RPMI8226 (cell line): Measurements from ENCODE around the gene ANXA3.
"Not testable (repeated sequence)": the region's sequence is repeated elsewhere in the genome, so short reads cannot be mapped to it uniquely, and the experiment has no call there.

Experiments
- DNase-seq: peaks from one replicate; pipeline ENCODE4 v3.0.0-alpha.2; 2015

Gene ANXA3

DNA sequence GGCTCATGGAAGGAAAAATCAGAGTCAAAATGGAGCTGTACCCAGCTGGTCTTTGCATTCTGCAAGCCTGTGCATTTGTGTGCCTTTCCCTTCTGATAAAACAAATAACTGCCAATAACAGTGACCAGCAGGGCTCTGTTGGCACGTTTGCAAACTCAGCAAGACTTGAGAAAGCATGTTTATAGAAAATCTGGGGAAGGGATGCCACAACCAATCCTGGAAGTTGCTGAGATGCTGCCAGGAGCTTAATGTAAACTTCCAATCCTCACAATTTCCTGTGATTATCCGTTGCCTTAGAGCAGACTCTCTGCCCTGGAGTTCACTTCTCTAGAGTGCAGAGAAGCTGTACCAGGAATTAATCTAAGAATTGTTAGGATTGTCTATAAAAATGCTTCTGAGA lies 6.9 kb upstream of the ANXA3 start:
- DNase-seq = no peak

DNA sequence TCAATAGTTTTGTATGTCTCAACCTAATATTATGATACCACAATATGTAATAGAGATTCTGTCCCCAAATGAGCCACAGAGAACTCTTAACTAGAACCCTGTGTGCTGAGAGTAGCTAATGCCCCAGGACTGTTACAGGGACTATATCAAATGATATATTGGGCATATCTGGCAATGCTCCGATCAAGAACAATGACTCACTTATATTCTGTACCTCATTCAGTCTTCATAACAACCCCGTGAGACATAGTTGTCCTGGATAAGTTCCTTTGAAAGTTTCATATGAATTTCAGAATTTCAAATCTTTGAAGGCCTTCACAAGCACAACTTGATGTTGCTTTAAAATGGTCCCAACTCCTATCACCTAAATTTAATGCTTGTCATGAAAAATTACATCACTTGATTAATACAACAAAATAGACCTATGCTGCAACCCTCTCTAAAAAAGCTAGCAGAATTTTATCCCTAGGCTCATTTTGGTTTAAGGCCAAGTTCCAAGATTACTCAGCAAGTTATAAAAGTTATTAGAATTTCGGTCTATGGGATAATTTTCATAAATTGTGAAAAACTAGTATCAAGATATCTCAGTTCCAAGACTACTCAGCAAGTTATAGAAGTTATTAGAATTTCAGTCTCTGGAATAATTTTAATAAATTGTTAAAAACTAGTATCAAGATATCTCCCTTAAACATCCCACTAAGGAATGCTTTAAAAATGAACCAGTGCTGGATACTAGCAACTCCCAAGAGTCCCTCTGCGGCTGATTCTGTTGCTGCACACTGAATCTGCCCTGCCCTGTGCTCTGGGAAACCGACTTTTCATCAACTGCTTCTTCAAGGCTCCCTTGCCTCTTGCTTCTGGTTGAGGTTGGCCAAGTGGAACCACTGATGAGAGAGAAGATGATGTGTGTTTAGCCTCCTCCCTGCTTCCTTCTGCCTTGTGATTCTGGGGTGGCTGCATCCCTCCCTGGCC lies 6.0 kb upstream of the ANXA3 start:
- no peak for DNase-seq

DNA sequence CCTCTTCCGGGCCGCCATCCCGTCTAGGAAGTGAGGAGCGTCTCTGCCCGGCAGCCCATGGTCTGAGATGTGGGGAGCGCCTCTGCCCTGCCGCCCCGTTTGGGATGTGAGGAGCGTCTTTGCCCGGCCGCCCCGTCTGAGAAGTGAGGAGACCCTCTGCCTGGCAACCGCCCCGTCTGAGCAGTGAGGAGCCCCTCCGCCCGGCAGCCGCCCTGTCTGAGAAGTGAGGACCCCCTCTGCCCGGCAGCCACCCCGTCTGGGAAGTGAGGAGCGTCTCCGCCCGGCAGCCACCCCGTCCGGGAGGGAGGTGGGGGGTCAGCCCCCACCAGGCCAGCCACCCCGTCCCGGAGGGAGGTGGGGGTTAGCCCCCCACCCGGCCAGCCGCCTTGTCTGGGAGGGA lies 3.7 kb upstream of the ANXA3 start:
- not testable (repeated sequence) for DNase-seq

DNA sequence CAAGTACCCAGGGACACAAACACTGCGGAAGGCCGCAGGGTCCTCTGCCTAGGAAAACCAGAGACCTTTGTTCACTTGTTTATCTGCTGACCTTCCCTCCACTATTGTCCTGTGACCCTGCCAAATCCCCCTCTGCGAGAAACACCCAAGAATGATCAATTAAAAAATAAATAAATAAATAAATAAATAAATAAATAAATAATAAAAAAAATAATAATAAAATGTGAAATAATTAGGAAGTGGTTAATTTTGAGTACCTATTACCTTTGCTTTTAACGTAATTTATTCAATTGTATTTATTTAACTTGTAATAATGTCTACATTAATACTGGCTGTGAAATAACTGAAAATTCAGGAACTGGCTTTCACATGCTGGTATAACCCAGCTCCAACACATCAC lies 2.7 kb upstream of the ANXA3 start:
- not testable (repeated sequence) for DNase-seq

DNA sequence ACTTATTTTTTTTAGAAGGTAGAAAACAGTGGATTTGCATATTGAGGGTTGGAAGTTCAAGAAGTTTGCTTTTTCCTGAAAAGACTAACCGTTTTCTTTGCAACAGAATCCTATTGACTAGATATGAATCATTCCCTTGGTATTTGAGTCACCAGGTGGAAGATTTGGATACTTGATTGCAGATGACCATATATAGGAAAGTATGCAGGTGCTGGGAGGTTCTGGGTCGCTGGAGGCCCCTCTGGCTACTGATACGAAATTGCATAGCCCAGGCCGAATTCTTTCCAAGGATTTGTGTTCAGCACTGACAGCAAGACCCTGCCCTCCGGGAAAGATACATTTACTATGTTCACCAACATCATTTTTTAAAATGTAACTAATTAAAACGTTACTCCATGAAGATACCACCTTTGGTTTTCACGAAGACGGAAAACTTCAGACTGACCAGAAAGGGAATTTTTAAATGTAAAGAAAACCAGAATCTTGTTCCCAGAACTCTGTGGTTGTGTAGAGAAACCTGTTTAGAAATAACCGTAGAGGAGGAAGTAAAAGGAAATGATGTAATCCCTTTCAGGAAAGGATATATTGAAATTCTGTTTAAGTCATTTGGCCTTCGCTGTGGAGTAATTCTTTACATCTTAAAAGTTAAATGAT lies 946 bp downstream of the ANXA3 start:
- no peak for DNase-seq

DNA sequence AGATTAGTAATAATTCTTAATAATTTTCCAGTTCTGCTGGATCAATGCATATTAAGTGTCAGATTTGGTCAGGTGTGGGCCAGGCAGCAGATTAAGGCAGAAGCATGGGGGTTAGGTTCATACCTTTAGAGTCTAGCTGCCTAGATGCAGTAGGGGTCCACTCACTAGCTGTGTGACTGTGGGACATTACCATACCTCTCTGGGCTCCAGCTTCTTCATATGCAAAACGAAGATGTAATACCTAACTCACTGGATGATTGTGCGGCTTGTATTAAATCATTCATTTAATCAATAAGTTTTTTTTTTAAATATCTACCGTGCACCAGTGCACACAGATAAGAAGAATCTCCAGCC lies 1.4 kb downstream of the ANXA3 start:
- DNase-seq = no peak

DNA sequence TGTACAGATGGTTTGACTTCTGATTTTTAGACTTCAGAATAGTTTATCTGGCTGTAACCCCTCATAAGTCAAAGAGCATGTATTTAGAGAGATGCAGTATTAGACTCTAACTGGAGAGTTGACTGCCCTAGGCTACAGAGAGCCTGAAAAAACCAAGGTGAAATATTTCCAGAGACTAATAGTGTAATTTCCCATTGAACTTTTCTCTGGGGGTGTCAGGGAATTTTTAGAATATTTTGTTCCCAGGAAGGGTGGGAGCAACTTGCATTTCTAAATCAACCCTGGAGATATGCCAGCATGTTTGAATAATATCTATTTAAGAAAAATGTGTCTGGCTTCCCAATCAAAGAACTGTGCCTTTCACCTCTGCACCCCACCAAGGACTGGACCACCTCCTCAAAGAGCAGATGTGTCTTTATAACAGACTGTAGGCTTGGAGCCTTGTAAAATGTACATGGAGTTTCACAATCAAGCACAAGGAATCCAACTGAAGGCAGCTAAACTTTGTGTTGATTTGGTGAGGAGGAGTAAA lies 2.0 kb downstream of the ANXA3 start:
- no peak for DNase-seq

DNA sequence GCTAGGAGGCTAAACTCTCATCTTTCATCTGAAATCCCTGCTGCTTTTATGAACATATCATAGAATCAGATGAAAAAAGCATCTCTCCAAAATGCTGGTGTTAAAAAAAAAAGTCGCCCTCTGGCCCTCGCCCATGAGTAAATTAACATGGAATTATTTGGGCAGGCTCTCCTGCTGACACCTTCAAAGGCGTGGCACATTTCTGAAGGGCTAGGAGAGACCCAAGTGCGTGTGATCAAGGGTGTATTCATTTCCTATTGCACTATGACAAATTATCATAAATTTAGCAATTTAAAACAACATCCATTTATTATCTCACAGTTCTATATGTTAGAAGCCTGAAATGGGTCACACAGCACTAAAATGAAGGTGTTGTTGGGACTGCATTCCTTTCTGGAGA lies 5.1 kb downstream of the ANXA3 start:
- DNase-seq = no peak

DNA sequence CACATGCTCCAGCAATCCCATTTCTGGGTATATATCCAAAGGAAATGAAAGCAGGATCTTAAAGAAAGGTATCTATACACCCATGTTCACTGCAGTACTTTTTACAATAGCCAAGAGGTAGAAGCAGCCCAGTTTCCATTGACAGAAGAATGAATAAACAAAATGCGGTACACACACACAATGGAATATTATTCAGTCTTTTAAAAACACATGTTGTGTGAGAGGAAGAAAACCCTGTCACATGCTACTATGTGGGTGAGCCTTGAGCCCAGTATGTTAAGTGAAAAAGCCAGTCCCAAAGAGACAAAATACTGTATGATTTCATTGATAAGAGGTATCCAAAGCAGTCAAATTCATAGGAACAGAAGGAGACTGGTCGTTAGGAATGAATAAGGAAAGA lies 6.3 kb downstream of the ANXA3 start:
- no peak for DNase-seq

DNA sequence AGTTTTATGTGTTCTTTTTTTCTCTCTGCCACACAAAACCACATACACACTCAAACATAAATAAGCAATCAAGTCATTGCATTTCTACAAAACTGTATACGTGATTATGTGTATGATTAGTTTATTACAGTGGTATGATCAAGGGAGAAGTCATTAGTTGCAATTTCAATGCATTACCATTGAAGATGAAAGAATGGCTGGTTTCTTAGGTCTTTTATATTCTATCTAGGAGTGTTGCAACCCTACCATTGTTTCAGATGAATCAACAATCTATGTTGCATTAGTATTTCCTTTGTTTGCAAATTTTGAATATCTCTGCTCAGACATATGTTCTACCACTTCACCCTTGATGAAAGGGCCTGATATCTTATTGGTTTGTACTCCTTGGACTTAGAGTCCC lies 6.8 kb downstream of the ANXA3 start:
- no peak for DNase-seq

DNA sequence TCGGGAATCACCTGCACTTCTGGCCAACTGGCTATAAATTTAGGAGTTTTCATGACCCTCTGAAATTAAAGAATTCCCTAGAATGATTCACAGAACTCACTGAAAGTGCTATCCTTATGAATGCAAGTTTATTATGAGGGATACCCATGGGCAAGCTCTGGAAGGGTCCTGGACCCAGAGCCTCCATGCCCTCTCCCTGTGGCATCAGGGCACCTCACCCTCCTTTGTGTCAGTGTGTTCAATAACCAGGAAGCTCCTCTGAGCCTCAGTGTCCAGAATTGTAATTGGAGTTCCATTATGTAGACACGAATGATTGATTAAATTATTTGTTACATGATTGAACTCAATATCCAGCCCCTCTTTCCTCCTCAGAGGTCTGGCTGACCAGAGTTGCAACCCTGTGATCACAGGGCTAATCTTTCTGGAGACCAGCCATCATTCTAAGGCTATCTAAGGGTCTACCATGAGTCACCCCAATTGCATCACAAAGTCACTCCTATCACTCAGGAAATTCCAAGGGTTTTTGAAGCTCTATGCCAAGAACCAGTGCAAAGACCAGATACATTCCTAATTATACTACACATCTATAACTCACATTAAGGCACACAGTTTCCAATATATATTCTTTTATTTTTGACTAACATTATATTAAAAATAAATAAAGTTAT lies 8.9 kb downstream of the ANXA3 start:
- DNase-seq = no peak

DNA sequence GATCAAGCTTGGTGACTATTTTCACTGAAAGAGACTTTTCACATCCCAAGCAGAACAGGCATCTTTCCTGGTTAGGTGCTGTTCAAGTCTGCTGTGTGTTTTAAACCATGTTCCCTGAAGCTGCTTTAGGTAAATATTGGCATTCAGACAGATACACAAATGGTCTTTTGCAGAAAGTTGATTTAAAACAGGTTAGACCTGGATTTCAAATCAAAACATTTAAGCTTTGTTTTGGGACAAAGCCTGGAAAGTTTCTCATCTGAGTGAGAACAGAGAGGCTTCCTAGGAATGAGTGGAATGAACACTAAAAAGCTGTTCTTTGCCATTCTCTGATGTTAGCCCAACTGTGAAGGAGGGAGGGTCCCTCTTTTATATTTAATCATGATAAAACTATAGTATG lies 10.1 kb downstream of the ANXA3 start:
- DNase-seq = no peak

DNA sequence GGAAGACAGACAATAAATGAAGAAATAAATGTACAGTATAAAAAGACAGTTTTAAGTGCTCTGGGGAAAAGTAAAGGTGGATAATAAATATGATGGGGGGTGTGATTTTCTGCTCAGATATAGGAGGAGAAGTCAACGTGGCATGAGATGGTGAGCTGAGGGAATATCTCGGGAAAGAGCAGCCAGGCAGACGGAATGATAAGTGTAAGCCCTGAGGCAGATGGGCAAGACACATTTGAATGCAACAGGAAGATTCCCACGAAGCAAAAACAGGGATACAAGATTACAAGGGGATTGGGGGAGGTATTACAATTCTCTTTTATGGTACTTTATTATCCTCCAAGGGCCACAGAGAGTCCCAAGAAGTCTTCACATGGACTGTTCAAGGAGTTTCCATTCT lies 11.1 kb downstream of the ANXA3 start:
- DNase-seq = no peak

DNA sequence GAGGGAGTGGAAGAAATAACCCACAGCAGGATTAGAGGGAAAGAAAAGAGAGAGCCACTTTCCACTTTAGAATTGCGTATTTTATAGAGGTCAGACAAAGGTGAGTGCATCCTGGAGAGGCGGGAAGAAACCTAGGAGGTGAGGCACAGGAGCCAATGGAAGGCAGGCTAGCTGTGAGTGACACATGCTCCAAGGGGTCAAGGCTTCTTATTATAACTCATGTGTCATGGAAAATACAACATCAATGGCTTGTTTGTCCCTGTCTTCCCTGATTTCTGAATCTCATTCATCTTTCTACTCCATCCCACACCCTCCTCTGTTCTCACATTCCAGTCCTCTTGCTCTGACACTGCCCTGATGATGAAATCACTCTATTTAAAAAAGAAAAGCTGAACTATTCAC lies 14.4 kb downstream of the ANXA3 start:
- DNase-seq = no peak

DNA sequence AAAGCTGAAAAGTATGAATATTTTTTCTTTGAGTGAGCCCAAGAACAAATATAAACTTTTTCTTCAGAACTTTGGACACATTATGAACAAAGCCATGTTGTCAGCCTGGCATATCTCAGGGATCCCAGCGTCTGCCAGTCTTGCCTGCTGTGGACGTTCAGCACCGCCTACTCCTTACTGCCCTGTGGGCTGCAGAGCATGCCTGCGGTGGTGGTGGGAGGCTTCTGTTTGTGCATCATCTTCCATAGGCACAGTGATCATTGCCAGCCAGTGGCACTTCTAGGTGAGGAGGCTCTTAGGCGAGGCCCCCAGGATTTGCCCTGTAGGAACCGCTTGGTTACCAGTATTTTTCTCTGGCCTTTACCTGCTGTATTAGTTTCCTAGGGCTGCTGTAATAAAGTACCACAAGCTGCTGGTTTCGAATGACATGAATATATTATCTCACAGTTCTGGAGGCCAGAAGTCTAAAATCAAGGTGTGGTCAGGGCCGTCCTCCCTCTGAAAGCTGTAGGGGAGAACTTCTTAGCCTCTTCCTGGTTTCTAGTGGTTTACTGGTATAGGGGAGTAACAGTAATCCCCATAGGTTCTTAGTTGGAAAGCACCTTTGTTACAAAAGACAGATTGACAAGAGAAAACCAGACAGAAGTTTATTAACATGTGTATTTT lies 15.4 kb downstream of the ANXA3 start:
- DNase-seq = no peak

DNA sequence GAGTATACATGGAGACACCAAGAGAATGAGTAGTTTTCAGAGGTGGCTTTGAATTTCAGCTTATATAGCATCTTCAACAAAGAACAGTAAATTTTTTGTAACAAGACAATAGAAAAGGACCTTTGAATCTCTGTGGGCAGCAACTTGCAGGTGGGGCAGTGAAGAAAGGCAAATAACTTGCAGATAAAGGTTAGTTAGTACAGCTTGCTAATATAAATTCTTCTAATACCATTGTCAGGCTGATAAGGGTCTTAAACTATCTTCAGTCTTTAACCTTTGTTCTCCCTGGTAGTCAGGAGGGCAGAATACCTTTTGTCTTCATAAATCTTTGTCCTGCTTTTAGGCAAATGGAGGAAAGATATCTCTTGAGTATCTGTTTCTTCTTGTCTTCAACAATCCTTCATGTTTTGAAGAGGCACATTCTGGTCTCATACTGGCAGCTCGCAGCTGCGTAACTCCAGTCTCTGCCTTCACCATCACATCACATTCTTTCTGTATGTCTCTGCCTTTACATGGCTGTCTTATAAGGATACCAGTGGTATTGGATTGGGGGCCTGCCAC lies 16.0 kb downstream of the ANXA3 start:
- DNase-seq = no peak

DNA sequence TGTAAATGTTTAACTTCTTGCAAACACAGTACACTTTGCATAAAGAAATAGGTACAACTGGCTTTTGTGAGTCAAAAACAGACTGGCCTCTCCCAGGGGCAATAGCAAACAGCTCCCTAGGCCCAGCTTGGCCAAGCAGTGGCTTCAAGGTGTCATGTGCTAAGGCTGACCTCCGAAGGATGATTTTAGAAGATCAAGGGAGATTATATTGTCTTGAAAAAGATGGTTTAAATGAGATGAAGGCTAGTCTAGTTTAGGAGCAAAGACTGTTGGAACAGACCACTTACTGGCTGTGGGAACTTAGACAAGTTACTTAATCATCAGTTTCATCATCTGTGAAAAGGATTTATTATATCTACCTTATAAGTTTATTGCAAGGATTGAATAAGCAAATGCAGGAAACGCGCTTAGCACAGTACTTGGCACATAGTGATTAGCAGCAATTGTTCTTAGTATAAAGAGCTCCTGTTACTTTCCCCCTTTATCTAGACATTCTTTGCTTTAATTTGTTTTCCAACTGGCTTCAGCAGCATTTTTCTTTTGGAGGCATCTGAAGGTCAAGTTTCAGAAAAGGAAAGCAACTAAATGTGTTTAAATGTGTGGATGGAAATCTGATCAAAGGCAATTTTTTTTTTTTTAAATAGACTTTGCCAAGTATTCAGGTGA lies 17.2 kb downstream of the ANXA3 start:
- no peak for DNase-seq

DNA sequence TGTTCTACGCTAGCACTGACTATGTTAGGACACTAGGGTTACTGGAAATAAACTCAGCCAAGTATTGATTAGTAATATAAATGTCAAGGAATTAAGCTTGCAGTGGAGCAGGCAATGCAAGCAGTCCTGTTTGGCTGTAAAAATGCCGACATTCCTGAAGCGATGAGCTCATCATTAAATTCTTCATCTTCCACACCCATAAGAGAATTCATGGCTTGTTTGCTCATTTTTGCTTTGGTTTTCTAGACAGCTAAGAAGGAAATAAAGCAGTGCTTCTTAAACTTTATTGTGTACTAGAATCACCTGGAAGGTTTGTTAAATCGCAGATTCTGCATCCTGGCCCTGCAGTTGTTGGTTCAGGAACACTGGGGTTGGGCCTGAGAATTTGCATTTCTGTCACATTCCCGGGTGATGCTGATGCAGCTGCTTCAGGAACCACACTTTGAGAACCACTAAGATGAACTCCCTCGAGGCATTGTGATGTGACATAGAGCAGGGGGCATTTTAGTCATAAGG lies 17.8 kb downstream of the ANXA3 start:
- no peak for DNase-seq

DNA sequence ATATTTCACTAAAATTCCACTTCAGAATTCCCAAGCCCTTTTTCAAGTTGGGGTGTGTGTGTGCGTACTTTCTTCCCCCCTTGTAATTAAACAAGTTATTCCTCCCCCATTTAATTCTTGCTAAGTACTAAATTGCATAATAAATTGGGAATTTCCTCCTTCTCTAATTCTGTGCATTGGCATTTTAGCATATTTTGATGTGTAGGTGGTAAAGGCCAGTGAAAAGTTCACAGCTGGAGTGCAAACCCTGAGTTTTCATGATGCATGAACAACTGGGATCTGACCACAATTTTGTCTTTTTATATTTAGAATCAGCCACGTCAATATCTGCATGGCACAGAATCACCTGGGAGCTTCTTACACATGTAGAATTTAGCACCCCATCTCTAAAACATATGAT lies 18.5 kb downstream of the ANXA3 start:
- DNase-seq = no peak

DNA sequence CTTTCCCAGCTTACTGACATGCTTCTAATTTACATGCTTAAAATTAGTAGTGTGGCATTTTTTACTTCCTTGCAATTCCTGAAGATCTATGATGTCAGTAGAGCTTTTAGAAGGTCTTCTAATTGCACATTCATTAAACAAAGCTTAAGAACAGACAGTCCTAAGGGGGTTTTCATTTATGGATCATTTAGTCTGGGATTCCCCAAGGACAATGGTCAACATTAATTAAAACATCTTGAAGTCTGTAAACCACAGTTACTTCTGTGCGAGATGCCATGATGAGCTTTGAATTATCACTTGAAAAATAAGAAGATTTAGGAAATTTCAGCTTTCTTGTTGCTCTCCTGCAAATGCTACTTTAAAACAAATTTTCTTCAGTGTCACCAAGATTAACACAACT lies 20.2 kb downstream of the ANXA3 start:
- no peak for DNase-seq

DNA sequence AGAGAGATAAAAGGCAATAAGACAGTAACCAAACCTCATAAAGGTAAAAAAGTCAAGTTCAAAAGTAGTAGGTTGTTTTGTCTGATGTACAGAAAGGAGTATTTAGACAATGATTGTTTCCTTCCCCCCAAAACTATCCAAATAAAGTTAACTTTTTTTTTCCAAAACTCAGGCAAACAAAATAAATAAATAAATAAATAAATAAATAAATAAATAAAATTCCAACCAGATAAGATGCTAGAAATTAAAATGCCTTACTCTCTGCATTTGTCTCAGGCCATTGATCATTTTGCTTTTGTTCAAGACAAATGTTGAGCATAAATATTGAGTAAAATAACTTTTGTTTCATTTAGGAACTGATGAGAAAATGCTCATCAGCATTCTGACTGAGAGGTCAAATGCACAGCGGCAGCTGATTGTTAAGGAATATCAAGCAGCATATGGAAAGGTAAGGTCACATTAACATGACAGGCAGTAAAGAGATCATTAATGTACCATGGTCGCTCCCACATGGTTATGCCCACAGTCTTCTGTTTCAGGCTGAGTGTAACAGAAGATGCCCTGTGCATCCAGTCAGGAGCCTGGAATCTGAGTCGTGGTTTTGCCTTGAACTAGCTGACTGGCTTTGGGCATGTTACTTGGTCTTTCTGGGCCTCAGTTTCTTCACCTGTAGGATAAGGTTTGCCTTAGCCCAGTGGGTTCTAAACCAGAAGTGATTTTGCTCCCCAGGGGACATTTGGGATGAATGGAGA lies 27.3 kb downstream of the ANXA3 start:
- no peak for DNase-seq
